ENCODE measurements around the gene UBE2E2.
"Not testable (repeated sequence)": the region's sequence is repeated elsewhere in the genome, so short reads cannot be mapped to it uniquely, and the experiment has no call there.

The UBE2E2 gene

GRCh38 chr3:23611737-23612295 lies 408.7 kb downstream of the UBE2E2 start:
- Mint-ChIP-seq H3K27ac (peak overlapping the region; percentile 32), H3K4me3 (peak overlapping the region; percentile 57), H3K9me3 (peaks cover 4% of the 10 kb centered on the region), H3K27me3 (peaks cover 3% of the 10 kb centered on the region), H3K36me3 (ENCODE audit: low read depth) (no peaks in the 10 kb centered on the region), H3K4me1 (ENCODE audit: low read depth) (peaks cover 29% of the 10 kb centered on the region)
- intact Hi-C loops (cut with micrococcal nuclease): no loop called here

- Mint-ChIP-seq H3K4me3 (peak overlapping the region; percentile 57), H3K36me3 (ENCODE audit: low read depth) (no peaks in the 10 kb centered on the region), H3K9me3 (peaks cover 7% of the 10 kb centered on the region), H3K27me3 (peaks cover 3% of the 10 kb centered on the region), H3K27ac (peak overlapping the region; percentile 32), H3K4me1 (ENCODE audit: low read depth) (peaks cover 32% of the 10 kb centered on the region)
- intact Hi-C loops (cut with micrococcal nuclease): no loop called here
Measured at GRCh38 chr3:23612296-23612891, 409.3 kb downstream of the UBE2E2 start.

GRCh38 chr3:23615068-23615467 lies 411.9 kb downstream of the UBE2E2 start:
- no peak overlapping the region for H3K27ac Mint-ChIP-seq
- H3K9me3 Mint-ChIP-seq: peaks cover 7% of the 10 kb centered on the region
- H3K27me3 Mint-ChIP-seq: peaks cover 3% of the 10 kb centered on the region
- no peaks in the 10 kb centered on the region for H3K36me3 Mint-ChIP-seq (ENCODE audit: low read depth)
- intact Hi-C loops (cut with micrococcal nuclease): no loop called here
- H3K4me3 Mint-ChIP-seq: no peak overlapping the region
- H3K4me1 Mint-ChIP-seq (ENCODE audit: low read depth): peaks cover 26% of the 10 kb centered on the region

- H3K27me3 Mint-ChIP-seq; H3K36me3 Mint-ChIP-seq (ENCODE audit: low read depth); intact Hi-C loops (cut with micrococcal nuclease); H3K27ac Mint-ChIP-seq; H3K4me3 Mint-ChIP-seq; H3K9me3 Mint-ChIP-seq: not testable (repeated sequence)
- H3K4me1 Mint-ChIP-seq (ENCODE audit: low read depth): peaks cover 11% of the 10 kb centered on the region
Measured at GRCh38 chr3:23618475-23618874, 415.3 kb downstream of the UBE2E2 start.

- no peak overlapping the region for H3K4me3 Mint-ChIP-seq
- no peaks in the 10 kb centered on the region for H3K36me3 Mint-ChIP-seq (ENCODE audit: low read depth)
- peaks cover 17% of the 10 kb centered on the region for H3K9me3 Mint-ChIP-seq
- H3K27ac Mint-ChIP-seq: no peak overlapping the region
- H3K27me3 Mint-ChIP-seq: peaks cover 1% of the 10 kb centered on the region
- intact Hi-C loops (cut with micrococcal nuclease): no loop called here
- peaks cover 4% of the 10 kb centered on the region for H3K4me1 Mint-ChIP-seq (ENCODE audit: low read depth)
Measured at GRCh38 chr3:23619705-23620637, 416.8 kb downstream of the UBE2E2 start.

- intact Hi-C loops (cut with micrococcal nuclease): no loop called here
- Mint-ChIP-seq H3K27me3 (peaks cover 1% of the 10 kb centered on the region), H3K27ac (no peak overlapping the region), H3K36me3 (ENCODE audit: low read depth) (no peaks in the 10 kb centered on the region), H3K4me3 (no peak overlapping the region), H3K4me1 (ENCODE audit: low read depth) (peaks cover 4% of the 10 kb centered on the region), H3K9me3 (peaks cover 24% of the 10 kb centered on the region)
Measured at GRCh38 chr3:23620638-23621015, 417.5 kb downstream of the UBE2E2 start.

- Mint-ChIP-seq H3K36me3 (ENCODE audit: low read depth) (no peaks in the 10 kb centered on the region), H3K4me1 (ENCODE audit: low read depth) (no peaks in the 10 kb centered on the region), H3K27ac (no peak overlapping the region), H3K4me3 (no peak overlapping the region), H3K9me3 (peaks cover 20% of the 10 kb centered on the region), H3K27me3 (peaks cover 1% of the 10 kb centered on the region)
- intact Hi-C loops (cut with micrococcal nuclease): no loop called here
Measured at GRCh38 chr3:23623844-23624243, 420.7 kb downstream of the UBE2E2 start.

GRCh38 chr3:23624305-23624704 lies 421.2 kb downstream of the UBE2E2 start:
- H3K4me3 Mint-ChIP-seq: no peak overlapping the region
- H3K4me1 Mint-ChIP-seq (ENCODE audit: low read depth): no peaks in the 10 kb centered on the region
- no peak overlapping the region for H3K27ac Mint-ChIP-seq
- H3K27me3 Mint-ChIP-seq: peaks cover 1% of the 10 kb centered on the region
- peaks cover 20% of the 10 kb centered on the region for H3K9me3 Mint-ChIP-seq
- no peaks in the 10 kb centered on the region for H3K36me3 Mint-ChIP-seq (ENCODE audit: low read depth)
- intact Hi-C loops (cut with micrococcal nuclease): no loop called here

- Mint-ChIP-seq H3K27me3 (peaks cover 1% of the 10 kb centered on the region), H3K4me1 (ENCODE audit: low read depth) (no peaks in the 10 kb centered on the region), H3K36me3 (ENCODE audit: low read depth) (no peaks in the 10 kb centered on the region), H3K4me3 (no peak overlapping the region), H3K27ac (no peak overlapping the region), H3K9me3 (peaks cover 20% of the 10 kb centered on the region)
- intact Hi-C loops (cut with micrococcal nuclease): no loop called here
Measured at GRCh38 chr3:23626442-23626841, 423.3 kb downstream of the UBE2E2 start.

- H3K27ac Mint-ChIP-seq: no peak overlapping the region
- H3K27me3 Mint-ChIP-seq: peaks cover 1% of the 10 kb centered on the region
- no peak overlapping the region for H3K4me3 Mint-ChIP-seq
- H3K4me1 Mint-ChIP-seq (ENCODE audit: low read depth): no peaks in the 10 kb centered on the region
- peaks cover 16% of the 10 kb centered on the region for H3K9me3 Mint-ChIP-seq
- intact Hi-C loops (cut with micrococcal nuclease): no loop called here
- H3K36me3 Mint-ChIP-seq (ENCODE audit: low read depth): no peaks in the 10 kb centered on the region
Measured at GRCh38 chr3:23629181-23629894, 426.2 kb downstream of the UBE2E2 start.

GRCh38 chr3:23633261-23633960 lies 430.3 kb downstream of the UBE2E2 start:
- H3K27ac Mint-ChIP-seq: no peak overlapping the region
- H3K4me3 Mint-ChIP-seq: no peak overlapping the region
- intact Hi-C loops (cut with micrococcal nuclease): no loop called here
- H3K36me3 Mint-ChIP-seq (ENCODE audit: low read depth): no peaks in the 10 kb centered on the region
- peaks cover 2% of the 10 kb centered on the region for H3K27me3 Mint-ChIP-seq
- no peaks in the 10 kb centered on the region for H3K9me3 Mint-ChIP-seq
- no peaks in the 10 kb centered on the region for H3K4me1 Mint-ChIP-seq (ENCODE audit: low read depth)

GRCh38 chr3:23637339-23637738 lies 434.2 kb downstream of the UBE2E2 start:
- no peak overlapping the region for H3K4me3 Mint-ChIP-seq
- no peaks in the 10 kb centered on the region for H3K9me3 Mint-ChIP-seq
- H3K36me3 Mint-ChIP-seq (ENCODE audit: low read depth): no peaks in the 10 kb centered on the region
- intact Hi-C loops (cut with micrococcal nuclease): no loop called here
- no peaks in the 10 kb centered on the region for H3K4me1 Mint-ChIP-seq (ENCODE audit: low read depth)
- peaks cover 1% of the 10 kb centered on the region for H3K27me3 Mint-ChIP-seq
- H3K27ac Mint-ChIP-seq: no peak overlapping the region

GRCh38 chr3:23640471-23641146 lies 437.5 kb downstream of the UBE2E2 start:
- Mint-ChIP-seq H3K36me3 (ENCODE audit: low read depth) (no peaks in the 10 kb centered on the region), H3K27me3 (peaks cover 1% of the 10 kb centered on the region), H3K4me1 (ENCODE audit: low read depth) (no peaks in the 10 kb centered on the region), H3K27ac (no peak overlapping the region), H3K9me3 (no peaks in the 10 kb centered on the region), H3K4me3 (no peak overlapping the region)
- intact Hi-C loops (cut with micrococcal nuclease): no loop called here
